ENCODE results near the gene OVCA2.

DNA sequence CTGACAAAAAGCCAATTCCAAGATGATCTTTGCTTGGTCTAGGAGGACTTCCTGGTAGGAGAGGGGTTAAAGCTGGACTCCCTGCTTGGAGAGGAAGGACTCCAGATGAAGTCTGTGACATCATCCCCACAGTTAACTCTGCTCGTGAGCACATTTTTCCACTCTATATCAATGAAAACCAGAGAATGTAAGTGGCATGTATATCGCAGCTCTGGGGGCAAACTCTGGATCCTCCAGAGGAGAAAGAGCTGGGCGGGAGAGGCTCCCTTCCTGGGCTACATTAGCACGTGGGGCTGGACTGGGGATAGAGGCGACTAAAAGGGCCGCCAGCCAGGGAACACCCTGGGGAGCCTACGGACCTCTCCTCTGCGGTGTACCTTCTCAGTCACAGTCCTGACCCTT is 47.2 kb downstream of the OVCA2 start:
- TF ChIP-seq, protein P1, sequence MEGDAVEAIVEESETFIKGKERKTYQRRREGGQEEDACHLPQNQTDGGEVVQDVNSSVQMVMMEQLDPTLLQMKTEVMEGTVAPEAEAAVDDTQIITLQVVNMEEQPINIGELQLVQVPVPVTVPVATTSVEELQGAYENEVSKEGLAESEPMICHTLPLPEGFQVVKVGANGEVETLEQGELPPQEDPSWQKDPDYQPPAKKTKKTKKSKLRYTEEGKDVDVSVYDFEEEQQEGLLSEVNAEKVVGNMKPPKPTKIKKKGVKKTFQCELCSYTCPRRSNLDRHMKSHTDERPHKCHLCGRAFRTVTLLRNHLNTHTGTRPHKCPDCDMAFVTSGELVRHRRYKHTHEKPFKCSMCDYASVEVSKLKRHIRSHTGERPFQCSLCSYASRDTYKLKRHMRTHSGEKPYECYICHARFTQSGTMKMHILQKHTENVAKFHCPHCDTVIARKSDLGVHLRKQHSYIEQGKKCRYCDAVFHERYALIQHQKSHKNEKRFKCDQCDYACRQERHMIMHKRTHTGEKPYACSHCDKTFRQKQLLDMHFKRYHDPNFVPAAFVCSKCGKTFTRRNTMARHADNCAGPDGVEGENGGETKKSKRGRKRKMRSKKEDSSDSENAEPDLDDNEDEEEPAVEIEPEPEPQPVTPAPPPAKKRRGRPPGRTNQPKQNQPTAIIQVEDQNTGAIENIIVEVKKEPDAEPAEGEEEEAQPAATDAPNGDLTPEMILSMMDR (IDR thresholded peaks at IDR 0.05): no peak
- no peak for TF ChIP-seq POLR2A (IDR thresholded peaks at IDR 0.05)
